Suppressor macrophage (primary cell): ENCODE data around the gene CHRDL2.

Experiments used
- DNase-seq, 4 experiments: peaks; one replicate each; pipeline ENCODE4 v3.0.0-alpha.2; 2020 to 2022

The CHRDL2 gene

GRCh38 chr11:74748211-74749126 lies 17.2 kb upstream of the CHRDL2 start, which contains the start of gene RNF169:
Gene RNF169, plus strand, starts transcription at chr11:74748849. Its CDS starts 32 bp downstream, at chr11:74748881.
- DNase-seq, result peak; percentile 93 to 97 (median 96)

DNA sequence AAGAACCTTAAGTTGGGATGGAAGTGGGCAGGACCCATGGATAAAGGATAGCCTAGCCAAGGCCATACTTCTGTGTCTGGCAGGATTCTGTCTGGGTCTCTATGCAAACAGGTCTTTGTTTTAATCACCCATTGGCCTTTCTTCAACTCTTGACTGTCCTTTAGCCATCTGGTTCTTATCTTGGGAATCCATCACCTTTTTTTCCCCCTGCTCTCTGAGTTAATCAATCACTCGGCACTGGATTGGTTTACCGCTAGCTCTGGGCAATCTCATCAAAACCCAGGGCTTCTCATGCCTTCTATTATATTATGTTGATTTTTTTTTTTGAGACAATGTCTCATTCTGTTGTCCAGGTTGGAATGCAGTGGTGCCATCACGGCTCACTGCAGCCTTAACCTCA lies 15.6 kb upstream of the CHRDL2 start:
- DNase-seq, result no peak

- DNase-seq, result no peak
These were observed 13.1 kb upstream of the CHRDL2 start for GRCh38 chr11:74744277-74744676.

DNA sequence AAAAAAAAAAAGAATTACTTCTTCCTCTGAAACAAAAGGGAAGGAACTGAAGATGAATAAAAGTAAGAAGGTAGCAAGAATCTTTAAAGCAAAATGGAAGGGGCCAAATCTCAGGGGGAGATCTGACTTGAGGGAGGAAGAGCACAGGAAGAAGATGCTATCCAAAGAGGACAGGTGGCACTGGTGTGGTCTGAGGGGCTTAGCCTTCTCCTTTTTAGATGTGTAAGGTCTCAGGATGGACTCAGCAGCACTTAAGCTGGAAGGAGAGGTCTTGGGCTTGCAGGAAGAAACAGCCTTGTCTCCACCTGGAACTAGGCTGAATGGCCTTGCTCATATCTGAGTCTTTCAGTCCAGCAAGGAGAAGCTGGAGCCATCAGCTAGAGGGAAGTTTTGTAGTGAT lies 12.4 kb upstream of the CHRDL2 start:
- no peak for DNase-seq

DNA sequence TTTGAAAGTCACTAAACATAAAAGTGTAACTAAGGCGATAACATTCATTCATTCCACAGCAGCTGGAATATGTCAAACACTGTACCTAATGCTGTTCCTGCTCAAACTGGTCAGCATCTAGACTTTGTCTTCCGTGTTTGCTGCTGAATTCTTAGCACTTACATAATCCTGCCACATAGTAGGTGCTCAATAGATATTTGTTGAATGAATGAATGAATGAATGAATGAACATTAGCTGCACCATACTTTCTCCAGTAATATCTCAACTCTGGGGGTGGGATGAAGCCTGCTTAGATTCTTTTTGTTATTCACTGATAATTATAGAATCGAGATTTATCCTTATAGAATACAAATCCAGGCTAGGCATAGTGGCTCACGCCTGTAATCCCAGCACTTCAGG lies 10.8 kb upstream of the CHRDL2 start:
- DNase-seq, result no peak

GRCh38 chr11:74739546-74740270 lies 8.5 kb upstream of the CHRDL2 start:
- DNase-seq, result peak; percentile 74 to 89 (median 82)

DNA sequence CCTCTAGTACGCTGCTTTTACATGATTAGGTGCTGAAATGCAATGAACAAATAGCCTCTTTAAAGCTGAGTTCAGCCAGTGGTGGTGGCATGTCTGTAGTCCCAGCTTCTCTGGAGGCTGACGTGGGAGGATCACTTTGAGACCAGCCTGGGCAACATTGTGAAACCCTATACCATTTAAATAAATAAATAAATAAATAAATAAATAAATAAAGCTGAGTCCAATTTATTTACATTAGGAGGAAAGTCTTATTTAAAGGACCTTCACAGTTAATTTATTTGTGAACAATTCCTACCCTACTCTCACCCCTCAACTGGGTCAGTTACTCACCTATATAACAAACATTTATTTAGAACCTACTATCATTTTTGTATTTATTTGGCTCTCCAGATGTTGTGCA lies 4.8 kb upstream of the CHRDL2 start:
- peak in 1 of 4 experiments; percentile 27 for DNase-seq

- peak in 3 of 4 experiments; percentile 35 to 69 (median 66) for DNase-seq
These were observed 4.2 kb upstream of the CHRDL2 start for GRCh38 chr11:74735365-74735928.

- no peak for DNase-seq
These were observed 3.3 kb upstream of the CHRDL2 start for GRCh38 chr11:74734559-74734925.

DNA sequence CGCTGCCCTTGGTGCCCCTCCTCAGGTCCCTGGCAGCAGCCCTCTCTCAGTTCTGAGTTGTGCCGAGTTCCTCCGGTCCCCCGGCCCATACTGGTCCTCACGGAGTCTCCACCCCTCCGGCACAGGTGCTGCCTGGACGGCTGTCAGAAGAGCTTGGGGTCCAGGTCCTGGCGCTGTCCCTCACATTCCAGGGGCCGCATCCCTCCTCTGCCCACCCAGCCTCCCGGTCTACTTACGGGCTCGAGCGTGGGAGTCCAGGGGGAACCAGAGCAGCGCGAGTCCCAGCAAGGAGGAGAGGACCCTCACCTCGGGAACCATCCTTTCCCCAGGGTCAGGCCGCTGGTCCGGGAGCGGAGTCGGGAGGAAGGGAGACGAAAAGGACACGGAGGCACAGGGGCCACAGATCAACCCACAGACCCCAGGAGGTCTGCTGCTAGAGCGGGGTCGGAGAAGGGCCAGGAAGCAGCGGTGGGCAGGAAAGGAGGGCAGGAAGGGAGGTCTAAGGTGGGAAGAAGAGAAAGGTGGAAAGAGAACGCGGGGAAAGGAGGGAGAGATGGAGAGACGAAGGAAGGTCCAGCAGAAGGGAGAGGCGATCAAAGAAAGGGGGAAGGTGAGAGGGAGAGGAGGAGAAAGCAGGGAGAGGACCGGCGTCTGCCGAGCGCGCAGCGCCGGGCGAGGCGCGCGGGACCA lies 510 bp downstream of the CHRDL2 start:
- DNase-seq, result no peak

DNA sequence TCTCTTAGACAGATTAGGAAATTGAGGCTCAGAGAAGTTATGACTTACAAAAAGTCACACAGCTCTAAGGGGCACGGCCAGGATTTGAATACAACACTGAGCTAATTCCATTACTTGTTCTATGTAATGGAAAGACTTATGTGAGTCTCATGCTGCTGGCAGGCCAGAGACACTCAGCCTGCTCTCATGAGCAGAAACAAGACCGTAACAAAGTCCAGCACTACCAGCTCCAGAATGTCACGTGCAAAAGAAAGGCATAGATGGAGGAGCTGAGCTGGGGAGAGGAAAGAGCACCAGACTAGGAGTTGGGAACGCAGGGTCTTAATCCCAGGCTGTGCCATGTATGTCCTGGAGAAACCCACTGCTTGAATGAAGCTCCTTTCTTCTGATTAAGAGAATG lies 1.8 kb downstream of the CHRDL2 start:
- no peak for DNase-seq

DNA sequence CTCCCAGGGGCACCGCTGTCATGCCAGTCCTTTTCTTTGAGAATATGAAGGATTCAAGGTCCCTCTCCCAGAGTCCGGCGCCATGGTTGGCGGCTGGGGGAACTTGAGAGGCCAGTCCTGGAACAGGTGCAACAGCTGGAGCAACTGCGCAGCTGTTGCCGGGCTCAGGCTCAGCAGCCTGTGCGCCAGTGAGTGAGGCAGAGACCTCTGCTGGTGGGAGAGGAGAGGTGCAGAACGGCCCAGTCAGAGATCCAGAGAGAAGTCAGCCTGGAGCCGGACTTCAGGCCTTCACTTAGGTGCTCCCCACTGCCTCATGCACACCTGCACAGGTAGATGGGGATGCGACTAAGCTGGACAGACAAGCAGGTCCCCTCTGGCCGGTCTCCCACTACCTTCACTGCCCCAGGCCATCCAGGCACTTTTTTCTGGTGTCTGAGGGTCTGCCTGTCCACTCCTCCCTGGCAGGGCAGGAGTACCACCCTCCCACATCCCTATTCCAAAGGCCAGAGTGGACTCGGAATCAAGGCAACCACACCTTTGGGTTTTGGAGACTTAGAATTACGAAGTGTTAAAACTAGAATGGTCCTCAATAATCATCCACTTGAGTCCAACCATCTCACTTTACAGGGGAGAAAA lies 4.6 kb downstream of the CHRDL2 start:
- peak; percentile 77 to 84 (median 80) for DNase-seq

DNA sequence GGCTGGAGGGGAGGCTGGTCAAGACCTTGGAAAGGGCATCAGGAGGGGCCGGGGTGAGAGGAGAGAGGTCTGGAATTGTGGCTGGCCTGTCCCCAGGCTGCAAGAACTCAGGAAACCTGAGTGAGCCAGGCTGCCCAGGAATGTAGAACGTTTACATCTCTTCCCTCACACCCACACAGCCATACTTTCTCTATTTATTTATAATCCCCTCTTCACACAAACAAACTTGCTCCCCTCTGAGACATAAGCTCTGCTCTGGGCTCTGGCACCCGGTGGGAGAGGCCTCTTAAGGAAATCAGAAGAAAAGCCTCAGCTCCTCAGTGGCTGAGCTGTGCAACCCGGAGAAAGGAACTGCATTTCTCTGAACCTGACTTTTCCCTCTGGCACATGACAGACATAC lies 5.5 kb downstream of the CHRDL2 start:
- no peak for DNase-seq

DNA sequence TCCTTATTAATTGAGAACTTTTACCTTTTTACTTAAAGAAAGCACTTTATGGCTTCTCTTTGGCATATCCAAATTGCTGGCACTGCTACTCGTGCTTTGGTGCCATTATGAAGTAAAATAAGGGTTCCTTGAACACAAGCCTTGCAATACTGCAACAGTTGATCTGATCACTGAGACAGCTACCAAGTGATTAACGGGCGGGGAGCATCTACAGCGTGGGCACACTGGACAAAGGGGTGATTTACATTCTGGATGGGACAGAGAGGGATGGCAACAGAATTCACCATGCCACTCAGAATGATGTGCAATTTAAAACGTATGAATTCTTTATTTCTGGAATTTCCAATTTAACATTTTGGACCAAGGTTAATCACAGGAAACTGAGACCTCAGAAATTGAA lies 7.7 kb downstream of the CHRDL2 start:
- DNase-seq, result no peak

DNA sequence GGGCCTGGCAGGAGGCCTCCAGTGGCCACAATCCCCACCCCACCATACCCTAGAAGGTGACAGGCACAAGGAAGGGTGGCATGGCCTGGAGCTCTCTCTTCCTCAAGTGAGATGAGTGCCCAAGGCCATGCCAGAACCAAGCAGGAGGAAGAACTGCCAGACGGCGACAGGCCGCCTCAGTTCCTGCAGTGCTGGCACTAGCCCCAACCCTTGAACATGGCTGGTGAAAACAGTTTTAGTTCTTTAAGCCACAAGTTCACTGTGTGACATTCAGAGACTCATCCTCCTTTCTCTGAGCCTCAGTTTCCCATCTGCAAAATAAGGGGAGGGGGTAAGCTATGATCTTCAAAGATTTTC lies 9.8 kb downstream of the CHRDL2 start:
- DNase-seq, result no peak

GRCh38 chr11:74720596-74721478 lies 10.4 kb downstream of the CHRDL2 start:
- DNase-seq, result no peak

GRCh38 chr11:74719011-74719410 lies 12.2 kb downstream of the CHRDL2 start:
- peak in 1 of 4 experiments; percentile 15 for DNase-seq

GRCh38 chr11:74717221-74717969 lies 13.8 kb downstream of the CHRDL2 start:
- DNase-seq, result no peak

GRCh38 chr11:74714904-74715303 lies 16.3 kb downstream of the CHRDL2 start:
- no peak for DNase-seq

GRCh38 chr11:74713686-74714085 lies 17.5 kb downstream of the CHRDL2 start:
- no peak for DNase-seq
